H1 (cell line): ENCODE measurements around the gene RBMS2. TPM values are rescaled to one million over a fixed set of nuclear protein-coding genes. Genes with fewer than 3 reads are reported as not detected.
"Not testable (repeated sequence)": the region's sequence is repeated elsewhere in the genome, so short reads cannot be mapped to it uniquely, and the experiment has no call there.

Source experiments
- CTCF ChIA-PET: fragments of 300-600 bp; sonication (Branson Sonifier 250); formaldehyde crosslinking; loops from one replicate; lab custom pipeline; 2021; ENCODE audit not compliant: partially characterized antibody; lab: Charles Lee
- POLR2A ChIA-PET: fragments of 300-600 bp; sonication (Branson Sonifier 250); formaldehyde crosslinking; loops from one replicate; lab custom pipeline; 2021; ENCODE audit warnings: inconsistent platforms; ENCODE audit not compliant: partially characterized antibody; lab: Charles Lee
- DNase-seq, 2 experiments: peaks; one replicate each; pipeline versions ENCODE4 v3.0.0 to v3.0.0-alpha.2; 2010 to 2022; ENCODE audit warnings: low spot score in 2 of 2, low read depth in 1 of 2, mixed read lengths in 1 of 2
- FAIRE-seq: peaks from 2 replicates; lab custom pipeline; 2011; peaks lifted over from hg19 to GRCh38; lab: Jason Lieb, UNC
- H2AFZ ChIP-seq: 2 replicates; pipeline ENCODE4 v1.8.1; 2012; ENCODE audit warnings: low read length, inconsistent platforms
- H2AK5ac ChIP-seq: 2 replicates; pipeline ENCODE4 v1.6.1; 2013; ENCODE audit warnings: low read depth, low read length
- H2BK120ac ChIP-seq: replicated peaks from 2 replicates; pipeline ENCODE3; 2013; ENCODE audit warnings: low read depth, low read length, inconsistent platforms
- H2BK12ac ChIP-seq: 2 replicates; pipeline ENCODE4 v1.6.1; 2013; ENCODE audit warnings: low read depth, low read length
- H2BK15ac ChIP-seq: 2 replicates; pipeline ENCODE4 v1.6.1; 2013; ENCODE audit warnings: low read length
- H2BK20ac ChIP-seq: 2 replicates; pipeline ENCODE4 v1.6.1; 2013; ENCODE audit warnings: low read length
- H2BK5ac ChIP-seq: 2 replicates; pipeline ENCODE4 v1.6.1; 2013; ENCODE audit warnings: low read depth, low read length
- H3K14ac ChIP-seq: 2 replicates; pipeline ENCODE4 v1.6.1; 2013; ENCODE audit warnings: inconsistent platforms; ENCODE audit not compliant: insufficient read length
- H3K18ac ChIP-seq: 2 replicates; pipeline ENCODE4 v1.6.1; 2013; ENCODE audit warnings: low read length; ENCODE audit errors: extremely low read depth
- H3K23ac ChIP-seq: 2 replicates; pipeline ENCODE4 v1.6.1; 2013; ENCODE audit warnings: inconsistent platforms; ENCODE audit not compliant: insufficient read length
- H3K23me2 ChIP-seq: 2 replicates; pipeline ENCODE4 v1.6.1; 2013; ENCODE audit warnings: low read depth, low read length
- H3K27ac ChIP-seq: 2 replicates; pipeline ENCODE4 v1.6.1; 2011; ENCODE audit warnings: low read depth, low read length, inconsistent platforms
- H3K27me3 ChIP-seq, 4 experiments: replicated peaks in 1 of 4; 1 replicate in 1 of 4; 2 replicates in 3 of 4; pipeline versions ENCODE4 v1.6.1 to v1.8.1; 2011 to 2013; ENCODE audit warnings: low read length in 3 of 4, mild to moderate bottlenecking in 3 of 4, inconsistent platforms in 2 of 4, mixed read lengths in 2 of 4, moderate library complexity in 1 of 4; ENCODE audit not compliant: control insufficient read depth in 3 of 4, insufficient read depth in 3 of 4; ENCODE audit errors: extremely low read depth in 1 of 4
- H3K36me3 ChIP-seq, 4 experiments: 2 replicates each; pipeline versions ENCODE4 v1.6.1 to v1.8.1; 2011 to 2013; ENCODE audit warnings: mild to moderate bottlenecking in 4 of 4, low read length in 3 of 4, moderate library complexity in 2 of 4, control low read depth in 1 of 4, inconsistent platforms in 1 of 4; ENCODE audit not compliant: insufficient read depth in 4 of 4, control insufficient read depth in 2 of 4
- H3K4ac ChIP-seq: replicated peaks from 2 replicates; pipeline ENCODE3; 2013; ENCODE audit warnings: low read length, low read depth, mixed read lengths, inconsistent platforms; ENCODE audit not compliant: insufficient read length
- H3K4me1 ChIP-seq, 4 experiments: replicated peaks in 1 of 4; 1 replicate in 1 of 4; 2 replicates in 3 of 4; pipeline versions ENCODE4 v1.6.1 to v1.8.1; 2011 to 2013; ENCODE audit warnings: low read length in 3 of 4, inconsistent platforms in 2 of 4, mixed read lengths in 1 of 4; ENCODE audit not compliant: insufficient read depth in 4 of 4, control insufficient read depth in 3 of 4
- H3K4me2 ChIP-seq, 2 experiments: 2 replicates each; pipeline versions ENCODE4 v1.6.1 to v1.8.1; 2011 to 2013; ENCODE audit warnings: low read depth in 2 of 2, low read length in 2 of 2, control low read depth in 1 of 2, inconsistent platforms in 1 of 2, mild to moderate bottlenecking in 1 of 2; ENCODE audit not compliant: insufficient read depth in 1 of 2
- H3K4me3 ChIP-seq, 4 experiments: fragments of 200-600, 300-600 bp in 1 of 4; sonication (generic), shearing (Covaris generic), sonication (Bioruptor Twin) in 1 of 4; 2 replicates each; pipeline versions ENCODE4 v1.5.1 to v1.8.1; 2011 to 2016; ENCODE audit warnings: low read length in 4 of 4, low read depth in 3 of 4, control low read depth in 2 of 4, inconsistent platforms in 2 of 4, mild to moderate bottlenecking in 2 of 4, mixed read lengths in 1 of 4, moderate library complexity in 1 of 4; ENCODE audit not compliant: insufficient read depth in 2 of 4; ENCODE audit errors: extremely low read depth in 1 of 4
- H3K56ac ChIP-seq: replicated peaks from 2 replicates; pipeline ENCODE3; 2013; ENCODE audit warnings: low read depth, mild to moderate bottlenecking, mixed read lengths, low read length, inconsistent platforms; ENCODE audit not compliant: insufficient read length
- H3K79me1 ChIP-seq: 2 replicates; pipeline ENCODE4 v1.6.1; 2013; ENCODE audit warnings: low read depth, low read length, control low read depth
- H3K79me2 ChIP-seq, 2 experiments: 2 replicates each; pipeline versions ENCODE4 v1.6.1 to v1.8.1; 2012 to 2013; ENCODE audit warnings: low read length in 2 of 2, mild to moderate bottlenecking in 2 of 2, inconsistent platforms in 1 of 2; ENCODE audit not compliant: insufficient read depth in 2 of 2, control insufficient read depth in 1 of 2
- H3K9ac ChIP-seq, 4 experiments: replicated peaks in 1 of 4; 1 replicate in 1 of 4; 2 replicates in 3 of 4; pipeline versions ENCODE4 v1.6.1 to v1.8.1; 2011 to 2013; ENCODE audit warnings: low read depth in 3 of 4, low read length in 3 of 4, control low read depth in 2 of 4, mild to moderate bottlenecking in 2 of 4, moderate library complexity in 2 of 4, inconsistent platforms in 1 of 4; ENCODE audit errors: extremely low read depth in 1 of 4
- H3K9me3 ChIP-seq, 2 experiments: 2 replicates each; pipeline versions ENCODE4 v1.6.1 to v1.8.1; 2012 to 2013; ENCODE audit warnings: mild to moderate bottlenecking in 2 of 2, moderate library complexity in 2 of 2, control low read depth in 1 of 2, inconsistent platforms in 1 of 2, low read depth in 1 of 2, low read length in 1 of 2, mixed read lengths in 1 of 2; ENCODE audit not compliant: insufficient read depth in 2 of 2
- H4K20me1 ChIP-seq, 2 experiments: replicated peaks in 1 of 2; 2 replicates each; pipeline versions ENCODE3 to v1.8.1; 2011 to 2013; ENCODE audit warnings: inconsistent platforms in 2 of 2, low read length in 2 of 2, mild to moderate bottlenecking in 1 of 2; ENCODE audit not compliant: insufficient read depth in 2 of 2, control insufficient read depth in 1 of 2
- H4K5ac ChIP-seq: 2 replicates; pipeline ENCODE4 v1.6.1; 2013; ENCODE audit warnings: low read length, low read depth, mixed read lengths, inconsistent platforms; ENCODE audit not compliant: insufficient read length
- H4K8ac ChIP-seq: 2 replicates; pipeline ENCODE4 v1.8.0; 2013; ENCODE audit warnings: mild to moderate bottlenecking, moderate library complexity, low read length, inconsistent platforms; ENCODE audit not compliant: insufficient read depth; ENCODE audit errors: extremely low read depth
- H4K91ac ChIP-seq: replicated peaks from 2 replicates; pipeline ENCODE3; 2013; ENCODE audit warnings: low read length, mixed read lengths, inconsistent platforms; ENCODE audit not compliant: insufficient read length
- WGBS, 2 experiments: shearing (Covaris generic) in 1 of 2; methylation state at CpG; one replicate each; pipeline versions ENCODE4 v1.1.6 to v1.1.7; 2013 to 2015; ENCODE audit warnings: low lambda C conversion rate in 2 of 2, mixed read lengths in 2 of 2, inconsistent platforms in 1 of 2, low coverage in 1 of 2, missing lambda C conversion rate in 1 of 2; ENCODE audit not compliant: insufficient replicate concordance in 2 of 2, insufficient coverage in 1 of 2, insufficient read length in 1 of 2; ENCODE audit errors: extremely low coverage in 1 of 2, missing lambda C conversion rate in 1 of 2; 5-methylcytosine and 5-hydroxymethylcytosine counted together
- polyA plus RNA-seq, 7 experiments: library from polyadenylated mRNA; depleted of rRNA in 3 of 7; stranded (reverse) in 5 of 7; unstranded in 2 of 7; fragments of >200 nt in 5 of 7; fragments of 200-250 nt in 2 of 7; gene quantifications; 1 replicate in 5 of 7; 2 replicates in 1 of 7; 4 replicates in 1 of 7; pipeline versions ENCODE4 v1.2.1 to v1.2.3, GENCODE V29; 2011 to 2013; ENCODE audit warnings: missing spikeins in 2 of 7, mixed read lengths in 2 of 7
- total RNA-seq: library from RNA; stranded (reverse); fragmentation: NEBNext Ultra II Directional; extraction: Animal tissue kit (Norgen Biotek cat#: 25700); gene quantifications from 2 replicates; pipeline ENCODE4 v1.2.1, GENCODE V29; 2021

The RBMS2 gene
- total and polyA plus RNA-seq, 2 of the 8 experiments (the other 6 are each of a cell fraction or from before 2014, with no cell fraction given): 9.6 to 31.3 TPM

DNA sequence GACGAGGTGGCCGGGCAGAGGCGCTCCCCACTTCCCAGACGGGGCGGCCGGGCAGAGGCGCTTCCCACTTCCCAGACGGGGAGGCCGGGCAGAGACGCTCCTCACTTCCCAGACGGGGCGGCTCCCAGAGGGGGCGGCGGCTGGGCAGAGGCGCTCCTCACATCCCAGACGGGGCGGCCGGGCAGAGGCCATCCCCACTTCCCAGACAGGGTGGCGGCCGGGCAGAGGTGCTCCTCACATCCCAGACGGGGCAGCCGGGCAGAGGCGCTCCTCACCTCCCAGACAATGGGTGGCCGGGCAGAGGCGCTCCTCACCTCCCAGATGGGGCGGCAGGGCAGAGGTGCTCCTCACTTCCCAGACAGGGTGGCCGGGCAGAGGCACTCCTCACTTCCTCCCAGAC is 27.1 kb upstream of the RBMS2 start:
- H2BK20ac ChIP-seq, H2BK12ac ChIP-seq, H3K18ac ChIP-seq, H2BK15ac ChIP-seq, H4K20me1 ChIP-seq, H4K8ac ChIP-seq, H2BK120ac ChIP-seq, H3K79me1 ChIP-seq, POLR2A ChIA-PET, H3K23ac ChIP-seq, DNase-seq, H3K79me2 ChIP-seq, H4K91ac ChIP-seq, H3K36me3 ChIP-seq, H3K4ac ChIP-seq, H2AFZ ChIP-seq, H3K4me1 ChIP-seq, H3K4me2 ChIP-seq, H3K27ac ChIP-seq, FAIRE-seq, H3K23me2 ChIP-seq, H3K14ac ChIP-seq, H3K4me3 ChIP-seq, H2AK5ac ChIP-seq, H3K56ac ChIP-seq, H4K5ac ChIP-seq, H3K9ac ChIP-seq, H2BK5ac ChIP-seq: not testable (repeated sequence)
- CTCF ChIA-PET: interaction anchor here (0.7 kb wide), 1 partner anchor 256 kb away, joined by 3 read pairs; no protein-coding TSS in a partner anchor
- peaks cover under 1 to 11% (median 8%) of the 10 kb centered on the region in 4 experiments for H3K27me3 ChIP-seq
- peaks cover 4 to 16% of the 10 kb centered on the region in 2 experiments; a peak in 2 of 4 replicates for H3K9me3 ChIP-seq
- 98% methylated on average over 9 of the region's 27 CpGs; no CpG with 5 or more reads in 1 of the 2 experiments for WGBS, 2 experiments
